Gastroesophageal sphincter (tissue), 3 donors: ENCODE measurements around the gene C20orf173.

Source experiments
- POLR2A ChIP-seq, 2 donors: fragments of 450-650 bp; IDR thresholded peaks; one replicate each; pipeline ENCODE4 v1.6.1; 2017; ENCODE audit warnings: antibody characterized with exemption in 2 of 2, mild to moderate bottlenecking in 2 of 2, moderate library complexity in 1 of 2
- POLR2AphosphoS5 ChIP-seq: sonication (generic); formaldehyde crosslinking; IDR thresholded peaks from one replicate; pipeline ENCODE4 v1.6.1; 2017; ENCODE audit warnings: antibody characterized with exemption
- TF ChIP-seq, protein P1 (sequence below), 4 experiments: fragments of 200-600 bp in 2 of 4; fragments of 450-650 bp in 2 of 4; sonication (generic) in 1 of 4; IDR thresholded peaks; one replicate each; pipeline ENCODE4 v1.5.1; 2017 to 2019; ENCODE audit warnings: antibody characterized with exemption in 4 of 4, mild to moderate bottlenecking in 2 of 4, moderate library complexity in 2 of 4

DNA sequence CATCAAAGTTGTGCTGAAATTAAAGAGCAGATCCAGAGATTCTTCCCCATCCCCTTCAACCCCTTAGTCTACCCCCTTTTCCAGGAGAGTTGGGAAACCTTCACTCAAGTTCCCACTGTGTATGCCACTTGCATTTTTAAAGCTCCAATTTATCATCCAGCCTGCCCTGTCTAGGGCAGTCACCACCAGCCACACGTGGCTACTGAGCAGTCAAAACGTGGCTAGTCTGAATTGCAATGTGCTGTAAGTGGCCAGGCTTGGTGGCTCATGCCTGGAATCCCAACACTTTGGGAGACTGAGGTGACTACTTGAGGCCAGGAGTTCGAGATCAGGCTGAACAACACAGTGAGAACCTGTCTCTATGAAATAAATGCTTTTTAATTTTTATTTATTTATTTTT lies 47.4 kb upstream of the C20orf173 start:
- no peak for TF ChIP-seq POLR2AphosphoS5
- no peak for TF ChIP-seq POLR2A (IDR thresholded peaks at IDR 0.05)
- TF ChIP-seq, protein P1, sequence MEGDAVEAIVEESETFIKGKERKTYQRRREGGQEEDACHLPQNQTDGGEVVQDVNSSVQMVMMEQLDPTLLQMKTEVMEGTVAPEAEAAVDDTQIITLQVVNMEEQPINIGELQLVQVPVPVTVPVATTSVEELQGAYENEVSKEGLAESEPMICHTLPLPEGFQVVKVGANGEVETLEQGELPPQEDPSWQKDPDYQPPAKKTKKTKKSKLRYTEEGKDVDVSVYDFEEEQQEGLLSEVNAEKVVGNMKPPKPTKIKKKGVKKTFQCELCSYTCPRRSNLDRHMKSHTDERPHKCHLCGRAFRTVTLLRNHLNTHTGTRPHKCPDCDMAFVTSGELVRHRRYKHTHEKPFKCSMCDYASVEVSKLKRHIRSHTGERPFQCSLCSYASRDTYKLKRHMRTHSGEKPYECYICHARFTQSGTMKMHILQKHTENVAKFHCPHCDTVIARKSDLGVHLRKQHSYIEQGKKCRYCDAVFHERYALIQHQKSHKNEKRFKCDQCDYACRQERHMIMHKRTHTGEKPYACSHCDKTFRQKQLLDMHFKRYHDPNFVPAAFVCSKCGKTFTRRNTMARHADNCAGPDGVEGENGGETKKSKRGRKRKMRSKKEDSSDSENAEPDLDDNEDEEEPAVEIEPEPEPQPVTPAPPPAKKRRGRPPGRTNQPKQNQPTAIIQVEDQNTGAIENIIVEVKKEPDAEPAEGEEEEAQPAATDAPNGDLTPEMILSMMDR (IDR thresholded peaks at IDR 0.05), result no peak
